HepG2 (cell line): ENCODE results near the gene NPPC.

Experiments
- GPN1 ChIP-seq: sonication (generic); formaldehyde crosslinking; IDR thresholded peaks from 2 replicates; pipeline ENCODE4 v1.5.1; 2020; ENCODE audit warnings: missing genetic modification reagents, borderline replicate concordance
- HNF4A ChIP-seq: sonication (generic); formaldehyde crosslinking; IDR thresholded peaks from 2 replicates; pipeline ENCODE4 v1.4.0; 2020; ENCODE audit warnings: missing genetic modification reagents
- HOXA5 ChIP-seq: sonication (generic); formaldehyde crosslinking; IDR thresholded peaks from 2 replicates; pipeline ENCODE4 v1.4.0; 2020; ENCODE audit warnings: missing genetic modification reagents
- MAFK ChIP-seq, 2 experiments: IDR thresholded peaks in 1 of 2; conservative IDR thresholded peaks in 1 of 2; 2 replicates each; pipeline ENCODE4 v1.6.1; 2011; ENCODE audit warnings: improper control_type of control experiment in 2 of 2, low read length in 2 of 2
- MAZ ChIP-seq, 2 experiments: sonication (generic) in 1 of 2; formaldehyde crosslinking in 1 of 2; IDR thresholded peaks; 2 replicates each; pipeline versions ENCODE4 v1.5.0 to v1.6.1; 2012 to 2020; ENCODE audit warnings: low read depth in 2 of 2, mild to moderate bottlenecking in 2 of 2, borderline replicate concordance in 1 of 2, improper control_type of control experiment in 1 of 2, low read length in 1 of 2, missing genetic modification reagents in 1 of 2, moderate library complexity in 1 of 2
- PRPF4 ChIP-seq: fragments of 200-400 bp; formaldehyde crosslinking; IDR thresholded peaks from 2 replicates; pipeline ENCODE4 v1.6.1; 2016; ENCODE audit warnings: low read length, low read depth; ENCODE audit not compliant: poor library complexity, severe bottlenecking
- TAF1 ChIP-seq: sonication (generic); formaldehyde crosslinking; IDR thresholded peaks from 2 replicates; pipeline ENCODE4 v1.4.0; 2020; ENCODE audit warnings: missing genetic modification reagents
- ZKSCAN1 ChIP-seq: fragments of 150-350 bp; IDR thresholded peaks from 2 replicates; pipeline ENCODE4 v1.6.1; 2014; ENCODE audit warnings: low read length
- ZNF556 ChIP-seq: sonication (generic); formaldehyde crosslinking; IDR thresholded peaks from 2 replicates; pipeline ENCODE4 v1.4.0; 2020; ENCODE audit warnings: mild to moderate bottlenecking, missing genetic modification reagents, borderline replicate concordance
- TF ChIP-seq, protein P1 (sequence below): sonication (generic); formaldehyde crosslinking; IDR thresholded peaks from 2 replicates; pipeline ENCODE4 v1.5.0; 2020; ENCODE audit warnings: missing genetic modification reagents
- TF ChIP-seq, protein P2 (sequence below): sonication (generic); formaldehyde crosslinking; IDR thresholded peaks from 2 replicates; pipeline ENCODE4 v1.4.0; 2020; ENCODE audit warnings: missing genetic modification reagents

- TF ChIP-seq, protein P1, sequence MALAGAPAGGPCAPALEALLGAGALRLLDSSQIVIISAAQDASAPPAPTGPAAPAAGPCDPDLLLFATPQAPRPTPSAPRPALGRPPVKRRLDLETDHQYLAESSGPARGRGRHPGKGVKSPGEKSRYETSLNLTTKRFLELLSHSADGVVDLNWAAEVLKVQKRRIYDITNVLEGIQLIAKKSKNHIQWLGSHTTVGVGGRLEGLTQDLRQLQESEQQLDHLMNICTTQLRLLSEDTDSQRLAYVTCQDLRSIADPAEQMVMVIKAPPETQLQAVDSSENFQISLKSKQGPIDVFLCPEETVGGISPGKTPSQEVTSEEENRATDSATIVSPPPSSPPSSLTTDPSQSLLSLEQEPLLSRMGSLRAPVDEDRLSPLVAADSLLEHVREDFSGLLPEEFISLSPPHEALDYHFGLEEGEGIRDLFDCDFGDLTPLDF (CRISPR knock-in tag), result no peak
- no peak for TF ChIP-seq ZKSCAN1
- TF ChIP-seq HNF4A, result no peak
- no peak for TF ChIP-seq TAF1 (CRISPR knock-in tag)
- TF ChIP-seq, protein P2, sequence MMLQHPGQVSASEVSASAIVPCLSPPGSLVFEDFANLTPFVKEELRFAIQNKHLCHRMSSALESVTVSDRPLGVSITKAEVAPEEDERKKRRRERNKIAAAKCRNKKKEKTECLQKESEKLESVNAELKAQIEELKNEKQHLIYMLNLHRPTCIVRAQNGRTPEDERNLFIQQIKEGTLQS (CRISPR knock-in tag), result no peak
- TF ChIP-seq GPN1, result no peak
- no peak for TF ChIP-seq HOXA5 (CRISPR knock-in tag)
- TF ChIP-seq ZNF556, result no peak
- TF ChIP-seq MAZ (IDR thresholded peaks at IDR 0.05; ENCODE audit: borderline replicate concordance, low read depth, low read length), result no peak
- TF ChIP-seq MAZ (CRISPR knock-in tag; IDR thresholded peaks at IDR 0.05; ENCODE audit: low read depth), result no peak
- TF ChIP-seq PRPF4, result no peak
- no peak for TF ChIP-seq MAFK (conservative IDR thresholded peaks at IDR 0.05 in 1 of 2, IDR thresholded peaks at IDR 0.05 in 1 of 2; ENCODE audit: low read length in 2 of 2)
Measured at GRCh38 chr2:231890896-231891513, 35.2 kb downstream of the NPPC start.
